KMS-11 (cell line): ENCODE data around the gene MTUS2.

ENCODE experiments used
- H2AFZ ChIP-seq: fragments of 200-600 bp; sonication (generic); 2 replicates; pipeline ENCODE4 v1.6.1; 2016; ENCODE audit warnings: antibody characterized with exemption, mixed run types, low read depth
- H3K27ac ChIP-seq: fragments of 200-600 bp; sonication (generic); 2 replicates; pipeline ENCODE4 v1.6.1; 2016; ENCODE audit warnings: mild to moderate bottlenecking, mixed run types
- H3K27me3 ChIP-seq: fragments of 200-600 bp; sonication (generic); 2 replicates; pipeline ENCODE4 v1.6.1; 2017; ENCODE audit warnings: mild to moderate bottlenecking, low read depth, mixed run types, moderate library complexity; ENCODE audit not compliant: insufficient read depth
- H3K36me3 ChIP-seq: fragments of 200-600 bp; sonication (generic); 2 replicates; pipeline ENCODE4 v1.6.1; 2017; ENCODE audit warnings: mild to moderate bottlenecking, mixed run types; ENCODE audit not compliant: insufficient read depth
- H3K4me1 ChIP-seq: fragments of 200-600 bp; sonication (generic); 2 replicates; pipeline ENCODE4 v1.6.1; 2016; ENCODE audit warnings: mild to moderate bottlenecking, low read depth, mixed run types; ENCODE audit not compliant: poor library complexity, severe bottlenecking
- H3K4me2 ChIP-seq: fragments of 200-600 bp; sonication (generic); 2 replicates; pipeline ENCODE4 v1.7.0; 2016; ENCODE audit warnings: mild to moderate bottlenecking, mixed run types
- H3K4me3 ChIP-seq: fragments of 200-600 bp; sonication (generic); IDR thresholded peaks from 2 replicates; pipeline ENCODE4 v1.6.1; 2017; ENCODE audit warnings: low read depth, low read length, mixed read lengths; ENCODE audit not compliant: insufficient read depth
- H3K79me2 ChIP-seq: fragments of 200-600 bp; sonication (generic); 2 replicates; pipeline ENCODE4 v1.6.1; 2016; ENCODE audit warnings: low read depth, mixed run types; ENCODE audit not compliant: insufficient read depth
- H3K9ac ChIP-seq: fragments of 200-600 bp; sonication (generic); 2 replicates; pipeline ENCODE4 v1.6.1; 2016; ENCODE audit warnings: mild to moderate bottlenecking, mixed run types
- H4K20me1 ChIP-seq: fragments of 200-600 bp; sonication (generic); 2 replicates; pipeline ENCODE4 v1.6.1; 2016; ENCODE audit warnings: mild to moderate bottlenecking, mixed run types; ENCODE audit not compliant: insufficient read depth
- TF ChIP-seq, protein P1 (sequence below): fragments of 200-600 bp; sonication (generic); conservative IDR thresholded peaks from 2 replicates; pipeline ENCODE4 v1.6.1; 2017; ENCODE audit warnings: low read depth, mild to moderate bottlenecking, antibody characterized with exemption, low read length, moderate library complexity, mixed read lengths

MTUS2 gene

DNA sequence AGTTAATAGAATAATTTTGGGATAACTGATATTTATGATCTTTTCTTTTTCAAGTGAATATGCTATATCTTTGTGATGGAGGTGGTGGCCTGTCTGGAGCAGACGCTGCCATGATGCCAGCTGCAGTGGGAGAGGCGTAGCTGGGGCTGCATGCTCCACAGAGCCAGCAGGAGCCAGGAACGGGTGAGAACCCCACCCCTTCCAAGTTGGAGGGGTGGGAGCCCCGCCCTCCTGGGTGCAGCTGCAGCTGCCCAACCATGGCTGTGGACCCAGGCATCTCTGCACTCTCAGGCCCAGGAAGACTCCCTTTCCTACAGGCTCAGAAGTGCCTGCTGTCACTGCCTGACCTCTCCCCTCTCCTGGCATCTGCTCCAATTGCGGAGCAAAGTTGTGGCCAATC, 402.3 kb downstream of the MTUS2 start:
- Histone ChIP-seq H2AFZ (no peak overlapping the region), H3K79me2 (no peaks in the 10 kb centered on the region), H3K36me3 (no peaks in the 10 kb centered on the region), H3K27ac (no peak overlapping the region), H3K9ac (no peak overlapping the region), H3K4me2 (no peak overlapping the region), H3K4me3 (no peak overlapping the region), H3K27me3 (no peaks in the 10 kb centered on the region), H3K4me1 (no peaks in the 10 kb centered on the region), H4K20me1 (no peaks in the 10 kb centered on the region)
- TF ChIP-seq, protein P1, sequence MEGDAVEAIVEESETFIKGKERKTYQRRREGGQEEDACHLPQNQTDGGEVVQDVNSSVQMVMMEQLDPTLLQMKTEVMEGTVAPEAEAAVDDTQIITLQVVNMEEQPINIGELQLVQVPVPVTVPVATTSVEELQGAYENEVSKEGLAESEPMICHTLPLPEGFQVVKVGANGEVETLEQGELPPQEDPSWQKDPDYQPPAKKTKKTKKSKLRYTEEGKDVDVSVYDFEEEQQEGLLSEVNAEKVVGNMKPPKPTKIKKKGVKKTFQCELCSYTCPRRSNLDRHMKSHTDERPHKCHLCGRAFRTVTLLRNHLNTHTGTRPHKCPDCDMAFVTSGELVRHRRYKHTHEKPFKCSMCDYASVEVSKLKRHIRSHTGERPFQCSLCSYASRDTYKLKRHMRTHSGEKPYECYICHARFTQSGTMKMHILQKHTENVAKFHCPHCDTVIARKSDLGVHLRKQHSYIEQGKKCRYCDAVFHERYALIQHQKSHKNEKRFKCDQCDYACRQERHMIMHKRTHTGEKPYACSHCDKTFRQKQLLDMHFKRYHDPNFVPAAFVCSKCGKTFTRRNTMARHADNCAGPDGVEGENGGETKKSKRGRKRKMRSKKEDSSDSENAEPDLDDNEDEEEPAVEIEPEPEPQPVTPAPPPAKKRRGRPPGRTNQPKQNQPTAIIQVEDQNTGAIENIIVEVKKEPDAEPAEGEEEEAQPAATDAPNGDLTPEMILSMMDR = no peak

DNA sequence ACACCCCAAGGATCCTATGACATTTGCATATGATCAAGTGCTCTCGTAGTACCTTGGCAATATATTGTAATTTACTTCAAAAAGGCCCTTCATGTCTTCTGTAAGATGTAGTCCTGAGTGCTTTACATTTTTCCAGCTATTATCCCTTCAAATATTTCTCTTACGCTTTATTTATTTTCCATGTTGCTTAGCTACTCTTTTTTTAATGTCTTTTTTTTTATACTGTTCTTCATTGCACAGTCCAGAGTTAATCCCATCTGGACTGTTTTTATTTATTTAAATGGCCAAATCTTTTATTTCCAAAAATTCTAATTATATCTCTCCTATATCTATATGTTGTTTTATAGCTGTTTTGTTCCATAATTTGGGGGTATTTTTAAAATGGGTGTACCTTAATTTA, 404.1 kb downstream of the MTUS2 start:
- Histone ChIP-seq H3K4me3 (no peak overlapping the region), H3K4me1 (no peaks in the 10 kb centered on the region), H3K27me3 (no peaks in the 10 kb centered on the region), H2AFZ (no peak overlapping the region), H3K9ac (no peak overlapping the region), H3K79me2 (no peaks in the 10 kb centered on the region), H3K36me3 (no peaks in the 10 kb centered on the region), H3K4me2 (no peak overlapping the region), H4K20me1 (no peaks in the 10 kb centered on the region), H3K27ac (no peak overlapping the region)
- TF ChIP-seq, protein P1 = no peak

DNA sequence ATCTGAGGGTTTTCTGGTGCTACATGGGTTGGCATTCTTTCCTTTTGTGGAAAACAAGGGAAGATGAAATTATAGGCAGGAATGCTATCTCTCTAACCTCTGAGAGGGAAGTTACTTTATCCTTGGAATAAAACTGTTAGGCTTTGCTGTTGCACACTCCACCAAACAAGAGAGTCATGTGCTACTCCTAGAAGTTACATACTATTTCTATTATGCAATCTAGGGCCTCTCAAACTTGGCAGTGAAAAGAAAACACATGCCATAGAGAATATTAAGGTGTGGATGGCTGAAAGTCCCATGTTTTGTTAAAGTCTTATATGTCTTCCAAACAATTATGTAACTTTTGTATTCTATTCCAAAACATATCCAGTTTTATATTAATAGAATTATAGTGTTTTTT, 407.4 kb downstream of the MTUS2 start:
- no peak overlapping the region for H2AFZ ChIP-seq
- TF ChIP-seq, protein P1 = no peak
- H3K4me1 ChIP-seq = no peaks in the 10 kb centered on the region
- H3K27ac ChIP-seq = no peak overlapping the region
- no peaks in the 10 kb centered on the region for H3K36me3 ChIP-seq
- H3K79me2 ChIP-seq = no peaks in the 10 kb centered on the region
- H3K9ac ChIP-seq = no peak overlapping the region
- H3K27me3 ChIP-seq = no peaks in the 10 kb centered on the region
- no peak overlapping the region for H3K4me2 ChIP-seq
- H4K20me1 ChIP-seq = no peaks in the 10 kb centered on the region
- H3K4me3 ChIP-seq = no peak overlapping the region

DNA sequence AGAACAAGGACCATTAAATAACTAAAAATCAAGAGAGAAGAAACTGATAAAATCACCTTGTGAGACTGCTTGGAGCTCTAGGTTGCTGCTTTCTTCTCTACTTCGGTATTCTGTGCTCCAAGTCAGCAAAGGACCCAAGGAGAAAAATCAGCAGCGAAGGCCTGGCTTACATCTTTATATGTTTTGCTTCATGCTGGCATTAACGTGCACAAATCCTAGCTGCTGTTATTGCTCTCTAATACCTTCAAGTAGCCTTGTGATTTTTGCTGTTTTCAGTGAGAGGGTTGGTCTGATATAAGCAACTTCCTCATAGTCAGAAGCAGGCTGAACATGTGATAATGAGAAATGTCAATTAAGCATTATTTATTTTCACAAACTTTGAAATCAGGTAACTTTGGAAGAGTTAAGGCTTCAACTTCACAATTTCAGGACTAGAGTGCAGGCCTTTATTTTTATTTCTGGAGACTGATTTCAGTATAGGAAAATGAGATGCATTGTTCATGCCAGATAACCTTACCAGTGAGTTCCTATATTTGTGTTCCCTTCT, 410.2 kb downstream of the MTUS2 start:
- Histone ChIP-seq H3K27ac (no peak overlapping the region), H3K36me3 (no peaks in the 10 kb centered on the region), H3K4me2 (no peak overlapping the region), H2AFZ (no peak overlapping the region), H3K9ac (no peak overlapping the region), H3K79me2 (no peaks in the 10 kb centered on the region), H4K20me1 (no peaks in the 10 kb centered on the region), H3K4me3 (no peak overlapping the region), H3K27me3 (no peaks in the 10 kb centered on the region), H3K4me1 (no peaks in the 10 kb centered on the region)
- TF ChIP-seq, protein P1 = no peak
